Activated gamma-delta T cell treated with Interleukin-2 at 50 U/mL for 16 hours (primary cell): Measurements from ENCODE around the gene TRAPPC3L.

Experiments
- DNase-seq: peaks from one replicate; pipeline ENCODE4 v3.0.0-alpha.2; 2020

Gene TRAPPC3L

DNA sequence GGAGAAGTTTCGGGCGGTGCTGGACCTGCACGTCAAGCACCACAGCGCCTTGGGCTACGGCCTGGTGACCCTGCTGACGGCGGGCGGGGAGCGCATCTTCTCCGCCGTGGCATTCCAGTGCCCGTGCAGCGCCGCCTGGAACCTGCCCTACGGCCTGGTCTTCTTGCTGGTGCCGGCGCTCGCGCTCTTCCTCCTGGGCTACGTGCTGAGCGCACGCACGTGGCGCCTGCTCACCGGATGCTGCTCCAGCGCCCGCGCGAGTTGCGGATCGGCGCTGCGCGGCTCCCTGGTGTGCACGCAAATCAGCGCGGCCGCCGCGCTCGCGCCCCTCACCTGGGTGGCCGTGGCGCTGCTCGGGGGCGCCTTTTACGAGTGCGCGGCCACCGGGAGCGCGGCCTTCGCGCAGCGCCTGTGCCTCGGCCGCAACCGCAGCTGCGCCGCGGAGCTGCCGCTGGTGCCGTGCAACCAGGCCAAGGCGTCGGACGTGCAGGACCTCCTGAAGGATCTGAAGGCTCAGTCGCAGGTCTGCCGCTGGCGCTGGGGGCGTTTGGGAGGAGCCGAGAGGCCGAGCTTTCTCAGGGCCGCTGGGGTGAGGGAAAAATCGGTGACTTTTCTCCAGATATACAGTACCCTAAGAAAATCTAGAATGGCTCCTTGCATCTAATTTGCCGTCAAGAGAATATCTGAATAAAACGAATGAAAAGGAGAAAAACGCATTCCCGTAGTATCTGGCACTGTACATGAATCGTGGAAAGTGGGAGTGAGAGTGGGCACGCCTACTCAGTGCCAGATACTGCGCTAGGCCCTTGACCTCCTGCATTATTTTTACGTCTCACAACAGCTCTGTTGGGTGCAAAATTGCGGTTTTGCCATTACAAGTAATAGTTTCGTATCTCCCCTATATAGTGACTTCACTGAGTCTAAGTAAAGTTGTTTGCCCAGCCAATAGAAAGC, 83.3 kb downstream of the TRAPPC3L start:
- DNase-seq = peak; percentile 52

DNA sequence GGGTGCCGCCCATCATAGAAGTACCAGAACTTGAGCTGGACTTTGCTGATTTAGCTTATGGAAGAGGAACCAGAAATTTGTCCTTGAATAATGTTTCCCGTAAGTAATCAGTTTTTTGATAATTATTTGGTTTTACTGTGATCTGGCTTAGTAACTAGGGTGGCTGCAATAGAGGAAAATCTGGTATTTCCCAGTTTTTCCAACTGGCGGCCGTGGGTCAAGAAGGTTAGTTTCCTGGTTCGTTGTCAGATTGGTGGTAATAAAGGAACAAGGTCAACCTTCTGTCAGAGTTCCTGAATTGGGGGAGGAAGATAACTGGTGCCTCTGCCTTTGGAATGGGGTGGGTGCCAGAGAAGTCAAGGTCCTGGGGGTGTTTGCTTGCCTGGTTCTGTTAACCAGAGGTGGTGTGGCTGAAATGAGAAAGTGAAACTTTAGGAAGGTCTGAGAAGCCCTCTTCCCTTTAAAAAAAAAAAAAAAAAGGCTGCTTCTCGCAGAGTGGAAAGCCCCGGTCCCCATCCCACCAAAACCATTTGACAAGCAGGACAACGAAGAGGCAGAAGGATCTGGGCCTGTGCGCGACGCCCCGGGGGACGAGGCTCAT, 84.1 kb downstream of the TRAPPC3L start, which contains the start of gene CALHM6:
TSS of gene CALHM6 (plus strand) at position 45 of the 601 bp plus-strand sequence. CDS start at position 600, 555 bp downstream.
- no peak for DNase-seq

DNA sequence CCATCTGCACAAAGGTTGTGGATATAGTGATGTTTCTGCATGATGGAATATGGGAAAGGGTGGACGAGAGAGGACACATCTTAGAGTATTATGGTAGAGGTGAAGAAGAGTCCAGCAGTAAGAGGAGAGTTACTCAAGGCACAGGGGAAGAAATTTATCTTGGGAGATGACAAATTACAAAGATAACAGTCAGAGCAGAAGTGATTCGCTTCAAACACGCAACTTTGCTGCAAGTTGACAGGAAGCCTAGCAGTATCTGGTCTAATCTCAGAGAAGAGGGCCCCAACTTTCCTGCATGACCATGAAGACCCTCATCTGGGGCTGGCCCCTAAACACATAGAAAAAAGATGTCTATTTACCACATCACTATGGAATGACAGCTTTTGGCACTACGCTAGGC, 85.6 kb downstream of the TRAPPC3L start:
- DNase-seq = no peak

DNA sequence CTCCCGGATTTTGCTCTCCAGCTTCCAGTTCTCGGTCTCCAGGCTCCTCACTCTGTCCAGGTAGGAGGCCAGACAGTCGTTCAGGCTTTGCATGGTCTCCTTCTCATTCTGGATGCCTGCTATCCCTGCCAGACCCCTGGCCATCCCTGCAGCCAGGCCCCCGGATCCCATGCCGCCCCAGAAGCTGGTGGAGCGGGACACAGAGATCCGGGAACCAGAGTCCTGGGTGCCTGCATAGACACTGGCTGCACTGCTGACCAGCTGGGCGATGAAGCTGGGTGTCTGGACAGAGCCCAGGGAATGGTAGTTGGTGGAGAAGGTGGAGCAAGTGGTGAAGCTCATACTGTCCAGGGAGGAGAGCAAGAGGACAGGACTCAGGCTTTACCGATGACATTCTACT, 87.2 kb downstream of the TRAPPC3L start:
- DNase-seq = no peak

DNA sequence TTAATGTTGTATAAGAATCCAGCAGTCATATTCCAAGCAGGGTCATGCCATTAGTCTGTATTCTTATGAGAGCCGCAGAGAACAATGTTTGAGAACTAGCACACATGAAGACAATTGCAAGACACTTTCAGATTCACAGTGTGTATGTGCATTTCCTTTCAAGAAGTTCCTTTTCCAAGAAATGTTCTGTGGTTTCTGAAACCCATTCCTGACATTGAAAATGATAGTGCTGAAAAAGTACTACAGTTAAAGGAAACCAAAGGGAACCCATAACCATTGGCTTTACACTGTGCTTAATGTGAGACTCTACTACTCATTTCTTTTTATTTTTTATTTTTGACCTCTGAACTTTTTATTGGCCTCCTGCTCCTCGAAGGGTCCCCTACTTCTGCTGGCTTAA, 88.6 kb downstream of the TRAPPC3L start:
- DNase-seq = no peak

DNA sequence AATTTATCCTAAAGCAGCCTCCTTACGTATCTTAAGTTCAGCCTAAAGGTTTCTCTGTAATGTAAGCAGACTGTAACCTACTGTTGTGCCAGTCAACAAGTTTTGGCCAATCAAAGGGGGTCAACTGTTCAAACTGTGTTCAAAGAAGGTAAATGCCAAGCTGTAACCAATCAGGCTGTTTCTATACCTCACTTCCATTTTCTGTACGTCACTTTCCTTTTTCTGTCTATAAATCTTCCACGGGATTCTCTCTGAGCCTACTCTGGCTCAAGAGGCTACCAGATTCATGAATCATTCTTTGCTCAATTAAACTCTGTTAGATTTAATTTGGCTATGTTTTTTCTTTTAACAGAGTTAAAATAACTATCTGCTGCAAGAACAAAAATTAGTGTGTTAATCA, 89.4 kb downstream of the TRAPPC3L start:
- no peak for DNase-seq

- no peak for DNase-seq
Measured at GRCh38 chr6:116452531-116452930, 93.0 kb downstream of the TRAPPC3L start.

- no peak for DNase-seq
Measured at GRCh38 chr6:116451916-116452315, 93.6 kb downstream of the TRAPPC3L start.

DNA sequence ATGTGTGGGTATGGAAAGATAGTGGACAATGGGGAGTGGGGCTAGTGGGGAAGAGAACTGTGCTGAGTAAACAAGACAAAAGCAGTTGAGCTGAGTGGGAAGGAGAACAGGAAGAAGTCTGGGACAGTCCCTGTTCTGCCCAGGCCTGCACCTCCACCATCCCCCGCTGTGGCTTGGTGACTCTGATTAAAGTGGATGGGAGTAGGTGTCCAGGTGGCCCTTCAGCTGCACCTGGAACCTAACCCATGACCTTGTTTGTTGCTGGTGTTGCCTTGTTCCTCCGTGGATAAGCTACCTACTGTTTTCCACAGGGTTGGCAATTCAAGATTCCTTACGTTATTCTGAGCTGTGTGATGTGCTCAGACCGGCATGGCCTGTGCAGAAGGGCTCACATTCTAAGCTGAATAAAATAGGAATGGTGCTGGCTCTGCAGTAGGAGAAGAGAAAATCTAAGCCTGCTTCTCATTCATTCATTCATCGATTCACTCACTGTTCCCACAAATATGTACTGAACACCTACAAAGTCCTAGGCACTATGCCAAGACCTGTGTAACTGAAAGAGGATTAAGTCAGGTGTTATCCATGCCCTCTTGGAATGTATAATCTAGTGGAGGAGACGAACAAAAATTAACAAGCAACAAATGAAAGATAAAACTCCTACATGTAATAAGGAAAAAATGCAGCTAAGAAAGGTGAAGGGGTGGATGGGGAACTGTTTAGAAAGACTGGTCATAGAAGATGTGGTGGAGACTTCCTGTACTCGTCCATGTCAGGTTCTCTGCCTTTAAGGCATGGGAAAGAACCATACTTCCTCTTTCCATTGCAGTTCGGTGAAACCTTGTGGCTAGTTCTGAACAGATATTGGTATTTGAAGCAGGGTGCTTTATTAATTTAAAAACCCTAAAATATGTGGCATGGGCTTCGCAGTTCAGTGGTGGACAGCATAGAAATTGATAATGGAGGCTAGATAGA, 94.4 kb downstream of the TRAPPC3L start:
- DNase-seq = no peak

DNA sequence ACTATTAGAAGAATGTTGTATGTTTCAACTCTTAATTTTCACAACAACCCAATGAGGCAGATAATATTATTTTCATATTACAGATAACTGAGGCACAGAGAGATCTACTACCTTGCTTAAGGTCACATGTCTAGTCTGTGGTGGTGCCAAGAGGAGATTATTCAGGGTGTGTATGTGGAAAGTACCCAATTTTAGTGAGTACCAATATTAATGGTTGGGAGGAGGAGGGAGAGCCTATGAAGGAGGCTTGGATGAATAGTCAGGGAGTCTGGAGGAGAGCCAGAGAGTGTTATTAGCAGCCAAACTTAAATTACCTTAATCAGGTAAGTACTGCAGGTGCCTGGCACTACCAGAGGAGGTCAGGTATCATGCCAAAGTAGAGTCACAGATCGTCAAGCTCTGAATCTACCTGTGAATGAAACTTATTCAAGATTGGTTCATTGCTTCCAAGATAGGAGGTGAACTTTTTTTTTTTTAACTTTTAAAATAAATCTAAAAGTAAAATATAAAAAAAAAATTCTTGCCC, 95.2 kb downstream of the TRAPPC3L start:
- DNase-seq = no peak

DNA sequence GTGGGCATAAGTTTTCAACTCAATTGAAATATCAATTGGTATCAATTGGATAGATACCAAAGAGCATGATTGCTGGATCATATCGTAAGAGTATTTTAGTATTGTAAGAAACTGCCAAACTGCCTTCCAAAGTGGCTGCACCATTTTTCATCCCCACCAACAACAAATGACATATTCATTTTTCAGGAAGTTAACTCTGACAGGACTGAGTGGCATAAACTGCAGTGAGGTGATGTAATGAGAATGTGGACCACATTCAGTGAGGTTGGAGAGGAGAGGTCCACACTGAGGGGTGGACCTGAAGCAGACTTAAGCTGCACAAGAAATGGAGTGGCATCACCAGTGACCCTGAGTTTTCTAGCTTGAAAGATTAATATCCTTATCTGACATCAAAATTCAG, 95.9 kb downstream of the TRAPPC3L start:
- DNase-seq = no peak

DNA sequence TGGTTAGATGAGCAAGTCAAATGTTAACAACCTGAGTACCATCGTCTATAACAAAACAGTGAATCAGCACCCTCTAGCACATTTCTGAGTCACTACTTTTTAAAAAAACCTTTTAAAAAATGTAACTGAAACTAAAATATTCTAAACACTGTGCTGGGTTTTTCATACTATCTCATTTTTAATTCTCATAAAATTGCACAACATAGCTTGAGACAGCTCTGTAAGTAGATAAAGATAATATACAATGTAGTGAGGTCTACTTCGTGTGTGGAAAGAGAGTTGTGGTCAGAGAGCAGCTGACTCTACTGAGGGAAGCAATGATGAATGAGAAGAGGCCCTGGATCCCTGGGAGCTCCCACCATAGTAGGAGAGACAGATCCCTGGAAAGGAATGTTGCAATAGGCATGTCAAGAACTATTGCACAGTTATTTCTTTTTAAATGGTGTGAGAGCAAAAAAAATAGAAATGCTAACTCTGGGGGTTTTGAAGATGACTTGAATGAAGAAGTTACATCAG, 97.9 kb downstream of the TRAPPC3L start:
- no peak for DNase-seq

DNA sequence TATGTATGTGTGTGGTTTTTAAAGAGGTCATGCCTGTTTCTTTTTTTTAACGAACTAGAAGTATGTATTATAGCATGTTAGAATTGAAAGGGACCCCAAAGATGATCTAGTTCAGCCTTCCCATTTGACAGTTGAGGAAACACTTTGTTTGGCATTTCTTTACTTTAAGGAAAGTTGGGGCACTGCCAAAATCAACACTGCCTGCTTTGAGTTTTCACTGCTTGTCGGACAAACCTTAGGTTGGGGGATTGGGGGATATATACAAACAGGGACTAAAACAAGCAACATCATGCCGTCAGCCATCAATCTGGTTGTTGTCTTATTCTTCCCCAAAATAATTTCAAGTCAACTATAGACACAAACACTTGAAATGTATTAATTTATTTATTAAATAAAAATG, 98.4 kb downstream of the TRAPPC3L start:
- DNase-seq = no peak

- DNase-seq = no peak
Measured at GRCh38 chr6:116446399-116446798, 99.1 kb downstream of the TRAPPC3L start.

DNA sequence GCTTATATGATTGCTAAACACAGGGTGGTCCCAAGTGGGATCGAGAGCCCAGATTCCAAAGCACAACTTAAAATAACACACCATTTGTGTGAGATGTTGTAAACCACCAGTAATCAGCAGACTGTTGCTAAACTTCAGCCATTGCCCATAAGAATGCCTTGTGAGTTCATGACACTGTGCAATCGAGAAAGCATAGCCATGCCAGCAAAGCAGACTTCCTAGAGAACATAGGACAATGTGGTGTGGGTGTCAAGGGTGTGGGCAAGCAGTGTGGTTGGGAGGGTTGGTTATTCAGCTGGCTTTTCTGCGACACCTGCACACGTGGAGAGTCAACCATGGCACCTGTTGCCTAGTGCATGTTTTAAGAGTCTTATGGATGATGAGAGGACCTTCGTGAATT, 100.4 kb downstream of the TRAPPC3L start:
- DNase-seq = no peak
